GM19452 (cell line): ENCODE measurements around the gene MACROD2.
A peak's percentile ranks its signal among the peaks of the same experiment; 100 is the strongest.

ENCODE experiments used
- ATAC-seq: cut with Tn5 transposase; IDR thresholded peaks from one replicate; pipeline ENCODE4 v1.9.1; 2021; ENCODE audit not compliant: unreplicated experiment

The MACROD2 gene

GRCh38 chr20:14727485-14728150 lies 732.3 kb downstream of the MACROD2 start:
- no peak for ATAC-seq

DNA sequence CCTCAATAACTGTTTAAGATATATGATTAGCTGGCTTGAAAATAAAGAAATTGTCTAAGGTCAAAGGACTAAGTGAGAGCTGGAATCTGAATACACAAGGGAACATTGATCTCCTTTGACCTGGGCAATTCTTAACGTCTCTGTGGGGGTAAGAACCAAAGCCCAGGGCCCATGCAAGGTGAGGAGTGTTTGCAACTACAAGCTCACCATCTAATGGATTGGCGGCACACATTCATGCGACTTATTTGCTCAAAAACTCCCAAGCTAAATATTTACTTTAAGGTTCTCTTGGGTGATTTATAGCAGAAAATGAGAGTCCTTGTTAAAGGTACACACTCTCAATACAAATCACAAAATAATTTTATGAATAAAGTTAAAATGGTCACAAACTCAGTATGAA lies 734.1 kb downstream of the MACROD2 start:
- no peak for ATAC-seq

DNA sequence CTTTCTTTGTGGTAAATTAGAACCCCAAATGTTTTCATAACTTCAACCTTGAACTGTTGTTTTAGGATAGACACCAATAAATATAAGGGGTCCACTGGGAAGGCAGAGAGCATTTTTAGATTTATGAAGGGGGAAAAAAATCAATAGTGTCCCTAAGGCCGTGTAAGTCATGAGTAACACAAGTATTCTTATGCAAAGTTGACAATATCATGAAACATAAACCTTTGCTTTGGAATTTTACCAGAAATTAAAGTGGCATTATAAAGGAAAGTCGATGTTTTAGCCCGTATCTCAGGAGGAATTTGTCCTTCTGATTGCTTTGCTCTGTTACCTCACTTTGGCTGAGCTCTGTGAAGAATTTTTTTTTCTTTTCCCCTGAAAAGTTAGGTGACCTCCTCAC lies 737.0 kb downstream of the MACROD2 start:
- ATAC-seq = no peak

- ATAC-seq = no peak
Observed at GRCh38 chr20:14732996-14733395, 737.7 kb downstream of the MACROD2 start.

DNA sequence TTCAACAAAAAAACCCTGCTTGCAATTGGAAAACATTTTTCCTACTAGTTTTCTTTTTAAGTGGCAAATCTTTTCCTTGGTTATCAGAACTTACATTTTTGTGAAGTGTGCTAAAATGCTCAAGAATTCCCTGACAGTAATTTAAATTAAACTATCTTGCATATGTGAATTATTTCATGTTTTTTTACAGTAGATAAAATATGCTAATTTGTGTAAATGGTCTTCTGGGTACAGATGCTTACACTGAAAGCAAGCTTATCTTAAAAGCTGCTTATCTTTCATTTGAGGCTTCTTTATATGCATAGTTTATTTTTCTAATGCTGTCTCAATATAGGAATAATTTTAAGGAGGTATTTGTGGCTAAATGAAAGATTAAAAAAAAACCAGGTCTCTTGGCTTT lies 745.1 kb downstream of the MACROD2 start:
- no peak for ATAC-seq

DNA sequence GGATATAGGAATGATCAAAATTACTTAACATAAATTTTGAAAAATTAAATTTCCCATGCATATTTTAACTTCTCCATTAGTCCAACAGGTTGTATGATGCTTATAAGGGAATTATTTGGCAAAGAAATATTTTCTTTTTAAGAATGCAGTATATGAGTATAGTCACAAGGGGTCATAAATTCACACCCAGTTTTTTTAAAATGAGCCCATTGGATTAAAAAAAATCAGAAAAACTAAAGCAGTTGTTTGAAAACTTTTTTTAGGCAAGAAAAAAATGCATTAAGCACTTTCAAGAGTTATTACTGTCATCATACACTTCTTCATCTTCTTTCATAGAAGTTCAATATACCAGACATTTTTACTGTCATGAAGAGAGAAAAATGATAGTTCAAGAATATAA lies 746.3 kb downstream of the MACROD2 start:
- no peak for ATAC-seq

DNA sequence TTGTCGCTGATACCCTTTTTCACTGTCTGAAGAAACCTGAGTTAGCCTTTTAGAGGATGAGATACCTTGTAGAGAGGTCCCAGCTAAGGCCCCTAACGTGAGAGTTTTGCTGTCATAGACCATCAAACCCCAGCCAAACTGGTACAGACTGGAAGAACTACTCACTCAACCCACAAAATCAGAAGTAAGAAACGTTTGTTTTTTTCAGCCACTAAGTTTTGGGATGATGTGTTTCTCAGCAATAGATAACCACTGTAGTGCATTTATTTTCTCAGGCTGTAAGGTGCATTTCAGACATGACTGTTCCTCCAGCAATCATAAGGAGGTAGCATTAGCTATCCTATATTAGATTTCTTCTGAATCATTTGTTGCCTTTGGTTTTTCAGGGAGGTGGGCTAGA lies 749.4 kb downstream of the MACROD2 start:
- peak; percentile 79 for ATAC-seq

DNA sequence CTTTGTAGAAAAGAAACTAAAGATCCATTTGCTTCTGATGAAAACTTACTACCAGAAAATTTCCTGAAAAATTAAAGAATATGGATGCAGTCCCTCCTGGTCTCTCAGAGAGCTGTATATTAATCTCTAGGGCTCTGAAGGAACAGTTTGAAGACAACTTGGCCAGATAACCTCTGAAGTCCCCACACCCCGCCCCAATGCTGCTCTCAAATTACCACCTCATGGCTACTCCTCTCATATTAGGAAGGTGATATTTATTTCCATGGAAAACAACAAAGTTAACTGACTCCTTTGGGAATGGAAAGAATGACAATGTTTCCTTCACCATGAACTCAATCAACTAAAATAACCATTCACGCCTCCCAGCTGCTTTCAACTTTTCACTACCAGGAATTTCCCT lies 750.5 kb downstream of the MACROD2 start:
- no peak for ATAC-seq

- no peak for ATAC-seq
Observed at GRCh38 chr20:14751191-14751590, 755.9 kb downstream of the MACROD2 start.

- ATAC-seq = no peak
Observed at GRCh38 chr20:14757728-14758127, 762.4 kb downstream of the MACROD2 start.

DNA sequence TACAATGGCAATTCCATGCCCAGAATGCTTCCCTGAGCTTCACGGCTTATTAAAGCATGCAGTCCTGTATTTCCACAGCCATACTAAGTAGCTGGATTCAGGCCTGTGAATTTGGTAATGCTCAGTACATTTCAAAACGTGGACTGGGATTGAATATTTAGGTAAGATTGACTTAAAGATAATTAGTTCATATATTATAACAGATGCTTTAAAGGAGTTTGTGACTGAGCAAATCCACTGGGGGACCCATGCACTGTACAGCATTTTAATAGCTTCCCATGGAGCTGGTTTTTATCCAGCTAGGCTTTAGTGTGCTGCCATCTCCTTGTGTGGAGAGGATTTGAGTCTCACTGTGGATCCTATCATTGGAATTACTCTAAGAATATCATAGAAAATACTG lies 763.0 kb downstream of the MACROD2 start:
- no peak for ATAC-seq

DNA sequence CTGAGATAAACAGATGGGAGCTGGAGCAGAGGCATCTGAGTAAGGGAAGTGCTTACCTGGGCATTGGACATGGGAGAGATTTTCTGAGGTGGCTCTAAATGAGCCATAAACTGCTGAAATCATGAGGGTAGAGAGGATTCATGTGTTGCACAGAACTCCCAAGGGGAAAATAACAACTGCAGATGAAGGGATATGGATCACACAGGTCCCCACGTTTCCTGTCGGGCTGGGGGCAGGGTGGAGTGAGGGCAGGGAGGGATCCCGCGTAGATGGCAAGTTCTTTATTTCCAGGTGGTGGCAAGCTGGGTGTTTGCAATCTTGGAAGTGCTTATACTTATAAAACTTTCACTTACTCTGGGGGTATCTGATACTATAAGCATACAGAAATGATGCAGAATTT lies 764.7 kb downstream of the MACROD2 start:
- no peak for ATAC-seq

- ATAC-seq = no peak
Observed at GRCh38 chr20:14761903-14762302, 766.6 kb downstream of the MACROD2 start.

DNA sequence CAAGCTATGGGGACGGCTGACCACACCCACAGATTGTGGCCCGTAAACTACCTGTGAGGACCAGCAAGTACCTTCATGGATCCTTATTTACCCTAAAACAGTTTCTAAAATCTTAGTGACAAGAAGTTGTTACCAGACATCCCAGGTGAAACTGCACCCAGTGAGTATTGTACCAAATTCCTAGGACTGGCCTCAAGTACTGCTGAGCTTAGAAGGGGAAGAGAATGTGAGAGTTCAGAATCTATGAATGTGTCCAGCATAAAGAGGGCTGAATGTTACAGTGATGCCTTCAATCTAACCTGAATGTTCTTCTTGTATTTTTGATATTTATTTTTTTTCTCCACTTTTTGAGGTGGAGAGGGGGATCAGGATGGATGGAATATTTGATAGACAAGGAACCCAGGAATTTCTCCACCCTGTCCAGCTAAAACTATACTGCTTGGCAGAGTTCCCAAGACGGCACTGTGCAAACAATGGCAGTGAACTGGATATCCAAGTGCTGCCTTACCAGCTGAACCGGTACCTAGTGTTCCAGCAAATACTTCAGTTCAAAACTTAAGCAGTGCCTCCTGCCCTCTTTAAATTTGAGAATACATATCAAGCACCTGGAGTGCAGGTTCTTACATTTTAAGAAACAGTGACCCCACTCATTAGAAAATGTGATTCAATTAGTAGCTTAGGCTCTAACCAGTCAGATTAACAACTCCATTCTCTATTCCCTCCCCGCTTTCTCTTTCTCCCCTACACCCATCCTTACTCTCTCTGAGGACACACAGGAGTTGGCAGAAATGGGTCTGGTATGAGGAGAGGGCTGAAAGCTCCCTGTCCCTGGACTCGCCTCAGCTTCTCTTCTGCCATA lies 769.4 kb downstream of the MACROD2 start:
- no peak for ATAC-seq

DNA sequence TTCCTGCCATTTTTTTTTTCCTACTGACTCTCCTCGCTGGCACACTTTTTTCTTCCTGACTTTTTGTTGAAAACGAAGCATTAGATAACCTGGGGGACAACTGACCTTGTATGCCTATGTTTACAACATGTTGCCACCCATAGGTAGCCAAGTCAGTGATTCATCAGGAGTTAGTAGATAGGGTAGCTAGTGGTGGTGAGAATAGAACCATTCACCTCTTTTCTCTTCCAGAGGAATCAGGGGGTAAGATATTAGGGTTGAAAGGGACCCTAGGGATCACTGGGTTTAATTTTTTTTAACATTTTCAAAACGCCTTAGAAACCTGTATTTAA lies 770.0 kb downstream of the MACROD2 start:
- no peak for ATAC-seq

- no peak for ATAC-seq
Observed at GRCh38 chr20:14773486-14773885, 778.2 kb downstream of the MACROD2 start.

DNA sequence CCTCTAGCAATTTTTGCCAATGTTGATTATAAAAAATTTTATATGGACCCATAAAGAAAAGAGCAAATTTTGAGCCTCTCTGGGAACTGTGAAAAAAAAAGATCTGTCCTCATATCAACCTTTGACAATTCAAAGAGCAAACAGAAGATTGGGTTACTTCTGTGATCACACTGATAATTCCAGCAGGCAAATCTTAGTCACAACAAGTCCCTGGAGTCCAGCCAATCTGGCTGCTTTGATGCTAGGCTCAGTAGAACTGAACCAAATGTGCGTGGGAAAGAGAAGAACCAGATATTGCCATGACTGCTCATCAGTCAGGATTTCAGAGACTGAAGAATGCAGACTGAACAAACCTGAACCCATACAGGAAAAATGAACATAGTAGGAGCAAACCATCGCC lies 780.5 kb downstream of the MACROD2 start:
- ATAC-seq = no peak

GRCh38 chr20:14777591-14777990 lies 782.3 kb downstream of the MACROD2 start:
- ATAC-seq = no peak

DNA sequence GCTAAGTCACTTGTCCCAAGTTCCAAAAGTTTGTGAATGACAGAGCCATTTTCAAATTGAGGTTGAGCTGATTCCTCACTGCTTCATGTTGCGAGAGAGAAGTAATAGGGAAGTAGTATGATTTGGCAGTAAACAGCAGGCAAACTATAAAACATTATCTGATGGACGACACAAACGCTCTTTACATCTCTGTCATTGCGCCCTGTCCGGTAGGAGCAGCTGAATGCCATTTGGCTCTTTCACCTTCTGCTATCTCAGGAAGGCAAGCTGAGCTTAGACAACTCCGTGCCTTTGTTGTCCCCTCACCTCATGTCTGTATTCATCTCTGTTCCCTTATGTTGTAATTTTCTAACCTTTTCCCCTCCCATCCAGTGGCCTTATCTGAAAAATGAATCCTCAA lies 782.8 kb downstream of the MACROD2 start:
- ATAC-seq = no peak

- ATAC-seq = no peak
Observed at GRCh38 chr20:14778875-14779274, 783.6 kb downstream of the MACROD2 start.

GRCh38 chr20:14780508-14780907 lies 785.2 kb downstream of the MACROD2 start:
- ATAC-seq = no peak

- ATAC-seq = no peak
Observed at GRCh38 chr20:14782731-14783130, 787.4 kb downstream of the MACROD2 start.

GRCh38 chr20:14783766-14784165 lies 788.5 kb downstream of the MACROD2 start:
- no peak for ATAC-seq
